WTC11 (cell line): ENCODE results near the gene DCUN1D2. TPM values are rescaled to one million over a fixed set of nuclear protein-coding genes. Genes with fewer than 3 reads are reported as not detected.

Experiments
- ATAC-seq: fragments of 200-7000 bp; cut with Tn5 transposase; 2 replicates; pipeline ENCODE4 v1.10.0; 2021; ENCODE audit warnings: mild to moderate bottlenecking, moderate library complexity
- CTCF ChIA-PET: fragments of 300-600 bp; sonication (Branson Sonifier 250); formaldehyde crosslinking; loops from one replicate; lab custom pipeline; 2021; ENCODE audit warnings: antibody characterized with exemption; lab: Charles Lee
- POLR2A ChIA-PET: fragments of 350-600 bp; sonication (Branson Sonifier 250); formaldehyde crosslinking; loops from one replicate; lab custom pipeline; 2021; ENCODE audit warnings: antibody characterized with exemption; lab: Charles Lee
- DNase-seq: peaks from one replicate; pipeline ENCODE4 v3.0.0; 2021; ENCODE audit warnings: low spot score
- H3K27ac Mint-ChIP-seq: 2 replicates; pipeline ENCODE4 v1.8.0; 2021; ENCODE audit warnings: mixed read lengths
- H3K27me3 Mint-ChIP-seq: 2 replicates; pipeline ENCODE4 v1.8.0; 2021; ENCODE audit warnings: low read depth, mild to moderate bottlenecking, moderate library complexity, mixed read lengths
- H3K36me3 Mint-ChIP-seq: 2 replicates; pipeline ENCODE4 v1.8.0; 2021; ENCODE audit warnings: mixed read lengths
- H3K4me1 Mint-ChIP-seq: 2 replicates; pipeline ENCODE4 v1.8.0; 2022; ENCODE audit warnings: mixed read lengths
- H3K4me3 Mint-ChIP-seq: 2 replicates; pipeline ENCODE4 v1.8.0; 2021; ENCODE audit warnings: mild to moderate bottlenecking, moderate library complexity, mixed read lengths
- H3K9me3 Mint-ChIP-seq: 2 replicates; pipeline ENCODE4 v1.8.0; 2021; ENCODE audit warnings: mixed read lengths
- ATF3 ChIP-seq: sonication (generic); formaldehyde crosslinking; conservative IDR thresholded peaks from 2 replicates; pipeline ENCODE4 v1.8.1; 2022; ENCODE audit warnings: mild to moderate bottlenecking, missing genetic modification reagents
- CREB1 ChIP-seq: sonication (generic); formaldehyde crosslinking; IDR thresholded peaks from 2 replicates; pipeline ENCODE4 v1.8.0; 2023; ENCODE audit warnings: mild to moderate bottlenecking, missing genetic modification reagents
- CREM ChIP-seq: sonication (generic); formaldehyde crosslinking; IDR thresholded peaks from 2 replicates; pipeline ENCODE4 v1.8.1; 2022; ENCODE audit warnings: mild to moderate bottlenecking, missing genetic modification reagents, moderate library complexity
- E2F4 ChIP-seq: sonication (generic); formaldehyde crosslinking; IDR thresholded peaks from 2 replicates; pipeline ENCODE4 v1.8.1; 2022; ENCODE audit warnings: low read depth, mild to moderate bottlenecking, moderate library complexity, missing genetic modification reagents, borderline replicate concordance
- EMX1 ChIP-seq: fragments of 250-450 bp; sonication (Bioruptor Pico); IDR thresholded peaks from 2 replicates; pipeline ENCODE4 v1.8.0; 2021; ENCODE audit warnings: mild to moderate bottlenecking
- ETV6 ChIP-seq: sonication (generic); formaldehyde crosslinking; IDR thresholded peaks from 2 replicates; pipeline ENCODE4 v1.8.1; 2022; ENCODE audit warnings: mild to moderate bottlenecking, missing genetic modification reagents
- FOXP1 ChIP-seq: sonication (generic); formaldehyde crosslinking; IDR thresholded peaks from 2 replicates; pipeline ENCODE4 v1.8.0; 2022; ENCODE audit warnings: missing genetic modification reagents, mild to moderate bottlenecking, moderate library complexity, borderline replicate concordance
- GRHL2 ChIP-seq: fragments of 250-450 bp; sonication (Bioruptor Pico); IDR thresholded peaks from 2 replicates; pipeline ENCODE4 v1.8.0; 2022; ENCODE audit warnings: mild to moderate bottlenecking, moderate library complexity; ENCODE audit not compliant: insufficient replicate concordance, severe bottlenecking
- MXD4 ChIP-seq: fragments of 250-450 bp; sonication (Bioruptor Pico); IDR thresholded peaks from 2 replicates; pipeline ENCODE4 v1.8.0; 2021; ENCODE audit warnings: mild to moderate bottlenecking, moderate library complexity, borderline replicate concordance
- NR2C2 ChIP-seq: sonication (generic); formaldehyde crosslinking; IDR thresholded peaks from 2 replicates; pipeline ENCODE4 v1.8.0; 2022; ENCODE audit warnings: mild to moderate bottlenecking, missing genetic modification reagents
- OVOL2 ChIP-seq: fragments of 250-450 bp; sonication (Bioruptor Pico); IDR thresholded peaks from 2 replicates; pipeline ENCODE4 v1.9.0; 2021; ENCODE audit warnings: mild to moderate bottlenecking, borderline replicate concordance
- PRDM15 ChIP-seq: sonication (generic); formaldehyde crosslinking; IDR thresholded peaks from 2 replicates; pipeline ENCODE4 v1.8.0; 2022; ENCODE audit warnings: missing genetic modification reagents
- RORB ChIP-seq: fragments of 250-450 bp; sonication (Bioruptor Pico); IDR thresholded peaks from 2 replicates; pipeline ENCODE4 v1.9.0; 2021; ENCODE audit warnings: mild to moderate bottlenecking
- SOX15 ChIP-seq: fragments of 250-450 bp; sonication (Bioruptor Pico); IDR thresholded peaks from 2 replicates; pipeline ENCODE4 v1.9.0; 2021; ENCODE audit warnings: mild to moderate bottlenecking
- TCF7 ChIP-seq: sonication (generic); formaldehyde crosslinking; IDR thresholded peaks from 2 replicates; pipeline ENCODE4 v1.8.0; 2022; ENCODE audit warnings: mild to moderate bottlenecking, low read depth, missing genetic modification reagents, moderate library complexity
- TP53 ChIP-seq: sonication (generic); formaldehyde crosslinking; IDR thresholded peaks from 2 replicates; pipeline ENCODE4 v1.8.1; 2023; ENCODE audit warnings: mild to moderate bottlenecking, missing genetic modification reagents
- USF2 ChIP-seq: sonication (generic); formaldehyde crosslinking; IDR thresholded peaks from 2 replicates; pipeline ENCODE4 v1.8.1; 2023; ENCODE audit warnings: mild to moderate bottlenecking, missing genetic modification reagents, moderate library complexity
- ZNF512 ChIP-seq: sonication (generic); formaldehyde crosslinking; IDR thresholded peaks from 2 replicates; pipeline ENCODE4 v1.8.1; 2022; ENCODE audit warnings: missing genetic modification reagents, borderline replicate concordance
- ZSCAN18 ChIP-seq: fragments of 250-450 bp; sonication (Bioruptor Pico); IDR thresholded peaks from 2 replicates; pipeline ENCODE4 v2.1.2; 2022; ENCODE audit warnings: mild to moderate bottlenecking, moderate library complexity
- total RNA-seq: library from RNA; stranded (reverse); gene quantifications from 3 replicates; pipeline ENCODE4 v1.2.3, GENCODE V29; 2021

The DCUN1D2 gene
- total RNA-seq, 1 experiment from 2014 or later, result 42.5 TPM

GRCh38 chr13:113414335-113414734 lies 76.2 kb downstream of the DCUN1D2 start:
- no peak for DNase-seq
- ChIA-PET CTCF (interaction anchor here (1.3 kb wide), 1 partner anchor 148 kb away, joined by 3 read pairs; no protein-coding TSS in a partner anchor), POLR2A (no interaction called here)
- no peak overlapping the region for H3K27ac Mint-ChIP-seq
- no peak for TF ChIP-seq FOXP1 (CRISPR knock-in tag)
- no peak for TF ChIP-seq MXD4 (CRISPR knock-in tag)
- no peak for TF ChIP-seq OVOL2
- TF ChIP-seq SOX15 (CRISPR knock-in tag), result no peak
- no peak for TF ChIP-seq CREM
- no peak for TF ChIP-seq GRHL2 (CRISPR knock-in tag)
- no peak for TF ChIP-seq RORB (CRISPR knock-in tag)
- TF ChIP-seq USF2 (CRISPR knock-in tag), result no peak
- no peak for TF ChIP-seq TP53 (CRISPR knock-in tag)
- TF ChIP-seq CREB1, result no peak
- no peak for TF ChIP-seq E2F4
- no peak for TF ChIP-seq ZSCAN18 (CRISPR knock-in tag)
- ATAC-seq, result no peak
- no peaks in the 10 kb centered on the region for H3K9me3 Mint-ChIP-seq
- H3K36me3 Mint-ChIP-seq, result no peaks in the 10 kb centered on the region
- no peak overlapping the region for H3K4me3 Mint-ChIP-seq
- H3K27me3 Mint-ChIP-seq, result no peaks in the 10 kb centered on the region
- no peaks in the 10 kb centered on the region for H3K4me1 Mint-ChIP-seq

GRCh38 chr13:113413898-113414282 lies 76.6 kb downstream of the DCUN1D2 start:
- Mint-ChIP-seq H3K9me3 (no peaks in the 10 kb centered on the region), H3K36me3 (no peaks in the 10 kb centered on the region), H3K27ac (no peak overlapping the region), H3K27me3 (no peaks in the 10 kb centered on the region), H3K4me3 (no peak overlapping the region), H3K4me1 (no peaks in the 10 kb centered on the region)
- CTCF ChIA-PET, result interaction anchor here (1.3 to 1.6 kb wide), 2 partner anchors 37 to 148 kb away, joined by 3 to 4 read pairs; no protein-coding TSS in a partner anchor
- no peak for ATAC-seq
- no peak for TF ChIP-seq NR2C2 (CRISPR knock-in tag)
- no peak for DNase-seq
- POLR2A ChIA-PET, result no interaction called here

GRCh38 chr13:113413178-113413897 lies 77.2 kb downstream of the DCUN1D2 start:
- Mint-ChIP-seq H3K4me1 (no peaks in the 10 kb centered on the region), H3K27me3 (no peaks in the 10 kb centered on the region), H3K9me3 (no peaks in the 10 kb centered on the region), H3K36me3 (no peaks in the 10 kb centered on the region), H3K27ac (peak overlapping the region; percentile 42; the same call in 1 of the 2 replicates), H3K4me3 (no peak overlapping the region)
- ATAC-seq (no peak), DNase-seq (no peak)
- no peak for TF ChIP-seq ETV6
- no peak for TF ChIP-seq TCF7 (CRISPR knock-in tag)
- POLR2A ChIA-PET, result interaction anchor here (0.5 kb wide), 1 partner anchor 38 kb away, joined by 4 read pairs; no protein-coding TSS in a partner anchor
- CTCF ChIA-PET, result interaction anchor here (1.3 to 1.6 kb wide), 2 partner anchors 38 to 149 kb away, joined by 3 to 4 read pairs; no protein-coding TSS in a partner anchor

- no peak overlapping the region for H3K27ac Mint-ChIP-seq
- no peak overlapping the region for H3K4me3 Mint-ChIP-seq
- no peaks in the 10 kb centered on the region for H3K27me3 Mint-ChIP-seq
- H3K36me3 Mint-ChIP-seq, result no peaks in the 10 kb centered on the region
- ChIA-PET POLR2A (no interaction called here), CTCF (interaction anchor here (1.6 kb wide), 1 partner anchor 39 kb away, joined by 4 read pairs; no protein-coding TSS in a partner anchor)
- no peaks in the 10 kb centered on the region for H3K4me1 Mint-ChIP-seq
- no peaks in the 10 kb centered on the region for H3K9me3 Mint-ChIP-seq
- DNase-seq, result no peak
- no peak for ATAC-seq
- TF ChIP-seq EMX1 (no peak), PRDM15 (CRISPR knock-in tag) (no peak), CREB1 (no peak), ATF3 (no peak), ZNF512 (no peak)
Observed at GRCh38 chr13:113412440-113412839, 78.1 kb downstream of the DCUN1D2 start.
